HepG2 (cell line): ENCODE measurements around the gene MOCS1. TPM values are rescaled to one million over a fixed set of nuclear protein-coding genes. Genes with fewer than 3 reads are reported as not detected.

Experiments used
- ATAC-seq: fragments of 200-7000 bp; cut with Tn5 transposase; 3 replicates; pipeline ENCODE4 v1.9.1; 2020; ENCODE audit warnings: mild to moderate bottlenecking, moderate library complexity
- BruUV-seq: library from RNA; stranded (reverse); fragments of 400-500 nt; replicated peaks from 2 replicates; lab custom pipeline; 2021; lab: Mats Ljungman, UMichigan
- CTCF ChIA-PET: fragments of 300-600 bp; formaldehyde crosslinking; extraction: SDS; loops from one replicate; lab custom pipeline; 2021; ENCODE audit warnings: low total read pairs, inconsistent platforms, low intra/inter-chr PET ratio; lab: Yijun Ruan, JAX
- POLR2A ChIA-PET: fragments of 350-600 bp; sonication (Branson Sonifier 250); formaldehyde crosslinking; loops from one replicate; lab custom pipeline; 2020; ENCODE audit warnings: antibody characterized with exemption, inconsistent platforms; lab: Yijun Ruan, JAX
- DNase-seq: peaks from one replicate; pipeline ENCODE4 v3.0.0-alpha.2; 2015; ENCODE audit warnings: low spot score
- FAIRE-seq: peaks from 3 replicates; lab custom pipeline; 2011; peaks lifted over from hg19 to GRCh38; lab: Jason Lieb, UNC
- H2AFZ ChIP-seq: one replicate; pipeline ENCODE4 v1.6.1; 2011; ENCODE audit warnings: low read length, inconsistent platforms
- H3K27ac ChIP-seq: fragments of 300-600 bp; 3 replicates; pipeline ENCODE4 v1.8.0; 2011; ENCODE audit warnings: mixed run types, mild to moderate bottlenecking, mixed read lengths, low read length, inconsistent platforms; ENCODE audit not compliant: insufficient read depth; ENCODE audit errors: extremely low read length
- H3K27me3 ChIP-seq, 2 experiments: fragments of 200-600 bp in 1 of 2; 2 replicates in 1 of 2; 3 replicates in 1 of 2; pipeline versions ENCODE4 v1.6.0 to v1.8.0; 2011; ENCODE audit warnings: low read length in 2 of 2, mild to moderate bottlenecking in 2 of 2, moderate library complexity in 2 of 2, inconsistent platforms in 1 of 2; ENCODE audit not compliant: insufficient read depth in 2 of 2, control insufficient read depth in 1 of 2
- H3K36me3 ChIP-seq, 2 experiments: fragments of 200-600 bp in 1 of 2; replicated peaks in 1 of 2; 2 replicates in 1 of 2; 3 replicates in 1 of 2; pipeline versions ENCODE4 v1.5.1 to v1.8.0; 2011; ENCODE audit warnings: low read length in 2 of 2, inconsistent platforms in 1 of 2; ENCODE audit not compliant: insufficient read depth in 2 of 2, control insufficient read depth in 1 of 2
- H3K4me1 ChIP-seq: 2 replicates; pipeline ENCODE4 v1.5.1; 2012; ENCODE audit warnings: low read length, inconsistent platforms; ENCODE audit not compliant: insufficient read depth
- H3K4me2 ChIP-seq: 2 replicates; pipeline ENCODE4 v1.6.0; 2011; ENCODE audit warnings: low read depth, low read length, inconsistent platforms
- H3K4me3 ChIP-seq, 3 experiments: fragments of 200-600 bp in 1 of 3; sonication (generic), shearing (Covaris generic) in 1 of 3; replicated peaks in 1 of 3; 2 replicates each; pipeline ENCODE4 v1.5.1; 2011 to 2016; ENCODE audit warnings: low read length in 3 of 3, inconsistent platforms in 2 of 3, low read depth in 2 of 3, mild to moderate bottlenecking in 2 of 3, control low read depth in 1 of 3, mixed read lengths in 1 of 3; ENCODE audit not compliant: insufficient read depth in 1 of 3
- H3K79me2 ChIP-seq: one replicate; pipeline ENCODE4 v1.6.1; 2011; ENCODE audit warnings: low read length, inconsistent platforms; ENCODE audit not compliant: insufficient read depth
- H3K9ac ChIP-seq: 2 replicates; pipeline ENCODE4 v1.6.0; 2011; ENCODE audit warnings: mild to moderate bottlenecking, low read depth, low read length, inconsistent platforms; ENCODE audit not compliant: insufficient read depth
- H3K9me3 ChIP-seq: 2 replicates; pipeline ENCODE4 v1.5.1; 2012; ENCODE audit warnings: mild to moderate bottlenecking, low read length
- H4K20me1 ChIP-seq: 2 replicates; pipeline ENCODE4 v1.6.0; 2011; ENCODE audit warnings: inconsistent platforms, mild to moderate bottlenecking, low read length, moderate library complexity; ENCODE audit not compliant: insufficient read depth
- ATF7 ChIP-seq, 2 experiments: fragments of 450-650 bp in 1 of 2; sonication (generic) in 1 of 2; formaldehyde crosslinking in 1 of 2; IDR thresholded peaks; 2 replicates each; pipeline versions ENCODE4 v1.4.0 to v1.6.1; 2016 to 2020; ENCODE audit warnings: antibody characterized with exemption in 1 of 2, mild to moderate bottlenecking in 1 of 2, missing genetic modification reagents in 1 of 2
- ATM ChIP-seq: fragments of 450-650 bp; IDR thresholded peaks from 2 replicates; pipeline ENCODE4 v1.7.1; 2017; ENCODE audit warnings: mild to moderate bottlenecking, borderline replicate concordance
- CHD4 ChIP-seq: fragments of 200-600 bp; sonication (generic); IDR thresholded peaks from 2 replicates; pipeline ENCODE4 v1.7.0; 2017; ENCODE audit warnings: mild to moderate bottlenecking, low read length, borderline replicate concordance
- IRF2 ChIP-seq: IDR thresholded peaks from 2 replicates; pipeline ENCODE4 v1.6.1; 2018; ENCODE audit warnings: missing genetic modification reagents, missing compliant biosample characterization
- LCORL ChIP-seq, 2 experiments: fragments of 450-650 bp in 1 of 2; sonication (generic) in 1 of 2; formaldehyde crosslinking in 1 of 2; IDR thresholded peaks; 2 replicates each; pipeline versions ENCODE4 v1.5.0 to v1.6.1; 2017 to 2020; ENCODE audit warnings: antibody characterized with exemption in 1 of 2, missing genetic modification reagents in 1 of 2
- MAFK ChIP-seq, 2 experiments: IDR thresholded peaks in 1 of 2; conservative IDR thresholded peaks in 1 of 2; 2 replicates each; pipeline ENCODE4 v1.6.1; 2011; ENCODE audit warnings: improper control_type of control experiment in 2 of 2, low read length in 2 of 2
- MED13 ChIP-seq: sonication (generic); formaldehyde crosslinking; IDR thresholded peaks from 2 replicates; pipeline ENCODE4 v1.5.0; 2020; ENCODE audit warnings: missing genetic modification reagents
- MTERF4 ChIP-seq: sonication (generic); formaldehyde crosslinking; IDR thresholded peaks from 2 replicates; pipeline ENCODE4 v1.8.0; 2023; ENCODE audit warnings: mild to moderate bottlenecking, missing genetic modification reagents
- NFYB ChIP-seq: sonication (generic); formaldehyde crosslinking; IDR thresholded peaks from 2 replicates; pipeline ENCODE4 v1.4.0; 2020; ENCODE audit warnings: missing genetic modification reagents
- POGK ChIP-seq: sonication (generic); formaldehyde crosslinking; conservative IDR thresholded peaks from 2 replicates; pipeline ENCODE4 v1.8.0; 2022; ENCODE audit warnings: mild to moderate bottlenecking, moderate library complexity, missing genetic modification reagents
- TAF1 ChIP-seq: sonication (generic); formaldehyde crosslinking; IDR thresholded peaks from 2 replicates; pipeline ENCODE4 v1.4.0; 2020; ENCODE audit warnings: missing genetic modification reagents
- TBX3 ChIP-seq: fragments of 450-650 bp; IDR thresholded peaks from 2 replicates; pipeline ENCODE4 v1.6.1; 2017; ENCODE audit warnings: antibody characterized with exemption, mild to moderate bottlenecking, inconsistent platforms, borderline replicate concordance
- THYN1 ChIP-seq: sonication (generic); formaldehyde crosslinking; IDR thresholded peaks from 2 replicates; pipeline ENCODE4 v1.8.1; 2023; ENCODE audit warnings: low read depth, mild to moderate bottlenecking, moderate library complexity, missing genetic modification reagents, borderline replicate concordance
- ZNF138 ChIP-seq: sonication (generic); formaldehyde crosslinking; IDR thresholded peaks from 2 replicates; pipeline ENCODE4 v1.5.0; 2020; ENCODE audit warnings: mild to moderate bottlenecking, low read depth, missing genetic modification reagents
- ZNF367 ChIP-seq: sonication (generic); formaldehyde crosslinking; IDR thresholded peaks from 2 replicates; pipeline ENCODE4 v1.4.0; 2020; ENCODE audit warnings: missing genetic modification reagents, borderline replicate concordance
- ZNF547 ChIP-seq: sonication (generic); formaldehyde crosslinking; IDR thresholded peaks from 2 replicates; pipeline ENCODE4 v1.5.1; 2020; ENCODE audit warnings: mild to moderate bottlenecking, missing genetic modification reagents
- ZNF616 ChIP-seq: sonication (generic); formaldehyde crosslinking; IDR thresholded peaks from 2 replicates; pipeline ENCODE4 v1.5.0; 2020; ENCODE audit warnings: low read depth, mild to moderate bottlenecking, missing genetic modification reagents
- ZNF7 ChIP-seq: IDR thresholded peaks from 2 replicates; pipeline ENCODE4 v1.6.1; 2016; ENCODE audit warnings: missing biosample characterization, missing genetic modification reagents
- ZNF790 ChIP-seq: sonication (generic); formaldehyde crosslinking; IDR thresholded peaks from 2 replicates; pipeline ENCODE4 v1.8.0; 2022; ENCODE audit warnings: missing genetic modification reagents, mild to moderate bottlenecking, borderline replicate concordance
- ZNF883 ChIP-seq: sonication (generic); formaldehyde crosslinking; IDR thresholded peaks from 2 replicates; pipeline ENCODE4 v1.5.1; 2020; ENCODE audit warnings: mild to moderate bottlenecking, missing genetic modification reagents; ENCODE audit errors: not compliant biosample characterization
- WGBS: methylation state at CpG from one replicate; pipeline ENCODE4 v1.1.6; 2017; ENCODE audit warnings: low lambda C conversion rate; 5-methylcytosine and 5-hydroxymethylcytosine counted together
- in situ Hi-C: cut with HindIII; loops from 2 replicates; pipeline ENCODE4 v1.10.0; 2017; ENCODE audit warnings: low pct_unique_long_range_greater_than_20kb; ENCODE audit not compliant: extremely low pct_ligation_motif_present
- intact Hi-C: fragments of 100-400 bp; cut with micrococcal nuclease; formaldehyde crosslinking; loops from one replicate; pipeline ENCODE4 v1.10.0; 2022; ENCODE audit not compliant: unreplicated experiment
- polyA plus RNA-seq, 8 experiments: library from polyadenylated mRNA; depleted of rRNA in 3 of 8; stranded (reverse) in 7 of 8; unstranded in 1 of 8; fragments of >200 nt; fragmentation: Illumina TruSeq in 4 of 8; extraction: Trizol in 4 of 8; gene quantifications; 2 replicates each; pipeline versions ENCODE4 v1.2.1 to v1.2.3, GENCODE V29; 2011 to 2016; ENCODE audit warnings: low read depth in 4 of 8, missing spikeins in 1 of 8, mixed read lengths in 1 of 8; ENCODE audit not compliant: insufficient read depth in 1 of 8
- total RNA-seq, 5 experiments: library from RNA; depleted of rRNA; stranded (reverse); fragments of >200 nt; fragmentation: Illumina TruSeq; extraction: Trizol; gene quantifications; 2 replicates each; pipeline ENCODE4 v1.2.3, GENCODE V29; 2016; ENCODE audit warnings: low read depth in 1 of 5

MOCS1 gene
- total and polyA plus RNA-seq, 2 of the 13 experiments (the other 11 are each of a cell fraction or from before 2014, with no cell fraction given) = 5.3 to 11.7 TPM

GRCh38 chr6:39965751-39966150 is 31.5 kb upstream of the MOCS1 start:
- H3K36me3 ChIP-seq = no peaks in the 10 kb centered on the region
- ATAC-seq = no peak
- no peak overlapping the region for H3K4me3 ChIP-seq
- no peak overlapping the region for H2AFZ ChIP-seq
- H3K79me2 ChIP-seq = no peaks in the 10 kb centered on the region
- no peak for FAIRE-seq
- no peaks in the 10 kb centered on the region for H3K4me1 ChIP-seq
- no peaks in the 10 kb centered on the region for H3K9me3 ChIP-seq
- ChIA-PET POLR2A (no interaction called here), CTCF (no interaction called here)
- BruUV-seq = no TSS peak
- intact Hi-C loops = no loop called here
- H3K4me2 ChIP-seq = no peak overlapping the region
- no peak overlapping the region for H3K9ac ChIP-seq
- H3K27me3 ChIP-seq = no peaks in the 10 kb centered on the region
- DNase-seq = no peak
- in situ Hi-C loops = no loop called here
- TF ChIP-seq THYN1 (CRISPR knock-in tag) (no peak), CHD4 (no peak), TBX3 (no peak), ZNF883 (CRISPR knock-in tag) (no peak), TAF1 (CRISPR knock-in tag) (no peak), LCORL (IDR thresholded peaks at IDR 0.05) (no peak), LCORL (CRISPR knock-in tag; IDR thresholded peaks at IDR 0.05) (no peak), ZNF616 (CRISPR knock-in tag) (no peak), ZNF367 (CRISPR knock-in tag) (no peak), MED13 (CRISPR knock-in tag) (no peak), ZNF547 (CRISPR knock-in tag) (no peak), MAFK (conservative IDR thresholded peaks at IDR 0.05 in 1 of 2, IDR thresholded peaks at IDR 0.05 in 1 of 2; ENCODE audit: low read length in 2 of 2) (no peak), ZNF790 (CRISPR knock-in tag) (no peak), ATF7 (IDR thresholded peaks at IDR 0.05) (no peak), ATF7 (CRISPR knock-in tag; IDR thresholded peaks at IDR 0.05) (no peak), NFYB (CRISPR knock-in tag) (no peak), ZNF138 (CRISPR knock-in tag) (no peak), POGK (CRISPR knock-in tag) (no peak), ZNF7 (CRISPR knock-in tag) (no peak), IRF2 (CRISPR knock-in tag) (no peak), ATM (no peak), MTERF4 (CRISPR knock-in tag) (no peak)
- H3K27ac ChIP-seq = no peak overlapping the region
- no peaks in the 10 kb centered on the region for H4K20me1 ChIP-seq
- 91% methylated on average over 2 of the region's 2 CpGs for WGBS
